Measurements from ENCODE around the gene ITGB4.
"Not testable (repeated sequence)": the region's sequence is repeated elsewhere in the genome, so short reads cannot be mapped to it uniquely, and the experiment has no call there.

DNA sequence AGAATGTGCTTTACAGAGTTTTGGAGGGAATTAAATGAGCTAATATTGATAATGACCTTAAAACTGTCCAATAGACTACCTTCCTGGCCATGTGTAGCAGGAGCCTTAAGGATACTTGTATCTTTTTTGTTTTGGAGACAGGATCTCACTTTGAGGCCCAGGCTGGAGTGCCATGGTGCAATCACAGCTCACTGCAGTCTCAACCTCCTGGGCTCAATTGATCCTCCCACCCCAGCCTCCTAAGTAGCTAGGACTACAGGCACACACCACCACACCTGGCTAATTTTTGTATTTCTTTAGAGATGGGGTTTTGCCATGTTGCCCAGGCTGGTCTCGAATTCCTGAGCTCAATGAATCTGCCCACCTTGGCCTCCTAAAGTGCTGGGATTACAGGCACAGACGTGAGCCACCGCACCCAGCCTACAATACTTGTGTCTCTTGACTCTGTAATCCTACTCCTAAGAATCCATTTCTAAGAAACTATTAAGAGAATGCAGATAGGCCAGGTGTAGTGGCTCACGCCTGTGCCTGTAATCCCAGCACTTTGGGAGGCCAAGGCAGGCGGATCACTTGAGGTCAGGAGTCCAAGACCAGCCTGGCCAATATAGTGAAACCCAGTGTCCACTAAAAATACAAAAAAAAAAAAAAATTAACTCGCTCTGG, 38.9 kb downstream of the ITGB4 start:
- TF ChIP-seq PHF8 (IDR thresholded peaks at IDR 0.05; ENCODE audit: borderline replicate concordance, low read depth); CEBPB (IDR thresholded peaks at IDR 0.05); CHD2 (IDR thresholded peaks at IDR 0.05; ENCODE audit: low read length, partially characterized antibody); JUNB (IDR thresholded peaks at IDR 0.05); POLR2A (IDR thresholded peaks at IDR 0.05; ENCODE audit: low read length); BHLHE40 (IDR thresholded peaks at IDR 0.05; ENCODE audit: low read depth, low read length); ZSCAN20 (CRISPR knock-in tag; IDR thresholded peaks at IDR 0.05); RAD21 (conservative IDR thresholded peaks at IDR 0.05 in 1 of 2, IDR thresholded peaks at IDR 0.05 in 1 of 2); SMC3 (IDR thresholded peaks at IDR 0.05); POLR2AphosphoS2 (conservative IDR thresholded peaks at IDR 0.05; ENCODE audit: low read length); RCOR1 (IDR thresholded peaks at IDR 0.05; ENCODE audit: low read depth, low read length): not testable (repeated sequence)
- TF ChIP-seq, protein P1, sequence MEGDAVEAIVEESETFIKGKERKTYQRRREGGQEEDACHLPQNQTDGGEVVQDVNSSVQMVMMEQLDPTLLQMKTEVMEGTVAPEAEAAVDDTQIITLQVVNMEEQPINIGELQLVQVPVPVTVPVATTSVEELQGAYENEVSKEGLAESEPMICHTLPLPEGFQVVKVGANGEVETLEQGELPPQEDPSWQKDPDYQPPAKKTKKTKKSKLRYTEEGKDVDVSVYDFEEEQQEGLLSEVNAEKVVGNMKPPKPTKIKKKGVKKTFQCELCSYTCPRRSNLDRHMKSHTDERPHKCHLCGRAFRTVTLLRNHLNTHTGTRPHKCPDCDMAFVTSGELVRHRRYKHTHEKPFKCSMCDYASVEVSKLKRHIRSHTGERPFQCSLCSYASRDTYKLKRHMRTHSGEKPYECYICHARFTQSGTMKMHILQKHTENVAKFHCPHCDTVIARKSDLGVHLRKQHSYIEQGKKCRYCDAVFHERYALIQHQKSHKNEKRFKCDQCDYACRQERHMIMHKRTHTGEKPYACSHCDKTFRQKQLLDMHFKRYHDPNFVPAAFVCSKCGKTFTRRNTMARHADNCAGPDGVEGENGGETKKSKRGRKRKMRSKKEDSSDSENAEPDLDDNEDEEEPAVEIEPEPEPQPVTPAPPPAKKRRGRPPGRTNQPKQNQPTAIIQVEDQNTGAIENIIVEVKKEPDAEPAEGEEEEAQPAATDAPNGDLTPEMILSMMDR (IDR thresholded peaks at IDR 0.05), result not testable (repeated sequence)
- TF ChIP-seq, protein P2, sequence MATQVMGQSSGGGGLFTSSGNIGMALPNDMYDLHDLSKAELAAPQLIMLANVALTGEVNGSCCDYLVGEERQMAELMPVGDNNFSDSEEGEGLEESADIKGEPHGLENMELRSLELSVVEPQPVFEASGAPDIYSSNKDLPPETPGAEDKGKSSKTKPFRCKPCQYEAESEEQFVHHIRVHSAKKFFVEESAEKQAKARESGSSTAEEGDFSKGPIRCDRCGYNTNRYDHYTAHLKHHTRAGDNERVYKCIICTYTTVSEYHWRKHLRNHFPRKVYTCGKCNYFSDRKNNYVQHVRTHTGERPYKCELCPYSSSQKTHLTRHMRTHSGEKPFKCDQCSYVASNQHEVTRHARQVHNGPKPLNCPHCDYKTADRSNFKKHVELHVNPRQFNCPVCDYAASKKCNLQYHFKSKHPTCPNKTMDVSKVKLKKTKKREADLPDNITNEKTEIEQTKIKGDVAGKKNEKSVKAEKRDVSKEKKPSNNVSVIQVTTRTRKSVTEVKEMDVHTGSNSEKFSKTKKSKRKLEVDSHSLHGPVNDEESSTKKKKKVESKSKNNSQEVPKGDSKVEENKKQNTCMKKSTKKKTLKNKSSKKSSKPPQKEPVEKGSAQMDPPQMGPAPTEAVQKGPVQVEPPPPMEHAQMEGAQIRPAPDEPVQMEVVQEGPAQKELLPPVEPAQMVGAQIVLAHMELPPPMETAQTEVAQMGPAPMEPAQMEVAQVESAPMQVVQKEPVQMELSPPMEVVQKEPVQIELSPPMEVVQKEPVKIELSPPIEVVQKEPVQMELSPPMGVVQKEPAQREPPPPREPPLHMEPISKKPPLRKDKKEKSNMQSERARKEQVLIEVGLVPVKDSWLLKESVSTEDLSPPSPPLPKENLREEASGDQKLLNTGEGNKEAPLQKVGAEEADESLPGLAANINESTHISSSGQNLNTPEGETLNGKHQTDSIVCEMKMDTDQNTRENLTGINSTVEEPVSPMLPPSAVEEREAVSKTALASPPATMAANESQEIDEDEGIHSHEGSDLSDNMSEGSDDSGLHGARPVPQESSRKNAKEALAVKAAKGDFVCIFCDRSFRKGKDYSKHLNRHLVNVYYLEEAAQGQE (IDR thresholded peaks at IDR 0.05), result not testable (repeated sequence)
